CD4-positive, alpha-beta T cell treated with Interleukin-1 beta for 1 hour (primary cell): ENCODE data around the gene ATXN2.
A peak's percentile ranks its signal among the peaks of the same experiment; 100 is the strongest.
"Not testable (repeated sequence)": the region's sequence is repeated elsewhere in the genome, so short reads cannot be mapped to it uniquely, and the experiment has no call there.

Source experiments
- DNase-seq, 2 donors: peaks; one replicate each; pipeline ENCODE4 v3.0.0-alpha.2; 2020 to 2022

Gene ATXN2

DNA sequence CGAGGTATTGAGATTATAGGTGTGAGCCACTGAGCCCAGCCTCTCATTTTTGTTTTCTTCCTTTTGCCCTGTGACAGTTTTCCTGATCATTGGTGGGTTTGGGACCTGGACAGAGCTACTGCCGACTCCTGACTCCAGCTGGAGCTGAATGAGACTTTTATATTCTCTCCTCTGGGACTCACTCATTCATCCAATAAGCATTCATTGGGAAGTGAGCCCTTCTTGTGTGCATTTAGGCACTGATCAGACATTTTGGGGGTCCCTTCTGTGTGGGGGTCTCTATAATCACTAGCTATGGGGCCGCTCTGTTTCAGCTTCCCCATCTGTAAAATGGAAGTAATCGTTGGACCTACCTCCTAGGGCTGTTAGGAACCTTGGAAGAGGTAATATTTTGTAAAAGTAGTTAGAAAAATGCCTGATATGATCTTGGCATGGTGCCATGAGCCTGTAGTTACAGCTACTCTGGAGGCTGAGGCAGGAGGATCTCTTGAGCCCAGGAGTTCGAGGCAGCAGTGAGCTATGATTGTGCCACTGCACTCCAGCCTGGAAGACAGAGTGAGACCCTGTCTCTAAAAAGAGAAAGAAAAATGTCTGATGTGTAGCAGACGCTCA lies 186.2 kb downstream of the ATXN2 start:
- DNase-seq, result no peak

DNA sequence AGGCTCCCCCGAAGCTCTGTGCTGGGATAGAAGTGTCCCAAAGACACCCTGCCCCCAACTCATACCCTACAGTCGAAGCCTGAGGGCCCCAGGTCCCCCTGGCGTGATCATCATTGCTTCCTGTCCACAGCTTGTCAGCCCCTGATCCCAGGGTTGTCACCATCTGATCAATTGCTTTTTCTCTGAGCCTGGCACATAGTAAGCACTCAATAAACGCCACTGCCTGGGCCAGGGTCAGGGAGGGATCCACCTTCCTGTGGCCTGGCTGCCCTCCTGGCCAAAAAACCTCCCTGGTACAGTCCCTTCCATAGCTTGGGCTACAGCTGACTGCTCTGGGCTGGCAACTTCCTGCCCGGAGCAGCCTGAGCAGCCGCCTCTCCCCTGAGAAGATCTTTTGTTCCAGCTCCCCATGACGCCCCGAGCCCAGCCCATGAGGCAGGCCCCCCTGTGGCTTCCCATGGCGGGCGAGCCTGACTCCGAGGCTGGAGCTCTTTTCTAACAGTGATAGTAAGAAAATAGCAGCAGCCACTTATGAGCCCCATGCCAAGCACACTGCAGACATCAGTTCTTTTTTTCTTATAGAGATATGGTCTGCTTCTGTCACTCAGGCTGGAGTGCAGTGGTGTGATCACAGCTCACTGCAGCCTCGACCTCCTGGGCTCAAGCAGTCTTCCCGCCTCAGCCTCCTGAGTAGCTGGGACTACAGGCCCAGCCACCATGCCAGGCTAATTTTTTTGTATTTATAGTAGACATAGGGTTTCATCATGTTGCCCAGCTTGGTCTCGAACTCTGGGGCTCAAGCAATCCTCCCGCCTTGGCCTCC lies 186.9 kb downstream of the ATXN2 start:
- no peak for DNase-seq

DNA sequence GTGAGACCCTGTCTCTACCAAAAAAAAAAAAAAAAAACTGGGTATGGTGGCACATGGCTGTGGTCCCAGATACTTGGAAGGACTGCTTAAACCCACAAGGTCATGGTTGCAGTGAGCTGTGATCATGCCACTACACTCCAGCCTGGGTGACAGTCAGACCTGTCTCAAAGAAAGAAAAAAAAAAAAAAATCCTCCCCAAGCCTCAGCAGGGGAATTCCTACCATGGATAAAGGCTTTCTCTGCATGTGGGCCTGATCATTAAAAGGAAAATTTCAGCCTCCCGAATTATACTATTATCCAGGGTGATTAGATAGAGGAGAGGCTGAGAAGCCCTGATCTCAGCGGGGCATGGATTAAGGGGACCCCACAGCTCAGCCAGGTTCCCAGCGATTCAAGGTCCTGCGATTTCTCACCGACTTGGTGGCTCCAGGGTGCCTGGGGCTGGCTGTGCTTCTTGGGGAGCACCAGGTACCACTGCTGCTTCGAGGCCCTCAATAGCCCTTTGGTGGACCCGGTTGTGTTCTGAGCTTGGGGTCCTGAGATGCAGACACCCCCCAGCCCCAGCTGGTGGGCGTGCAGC lies 187.8 kb downstream of the ATXN2 start:
- DNase-seq, result no peak

- DNase-seq, result no peak
Measured at GRCh38 chr12:111410431-111411184, 188.5 kb downstream of the ATXN2 start.

DNA sequence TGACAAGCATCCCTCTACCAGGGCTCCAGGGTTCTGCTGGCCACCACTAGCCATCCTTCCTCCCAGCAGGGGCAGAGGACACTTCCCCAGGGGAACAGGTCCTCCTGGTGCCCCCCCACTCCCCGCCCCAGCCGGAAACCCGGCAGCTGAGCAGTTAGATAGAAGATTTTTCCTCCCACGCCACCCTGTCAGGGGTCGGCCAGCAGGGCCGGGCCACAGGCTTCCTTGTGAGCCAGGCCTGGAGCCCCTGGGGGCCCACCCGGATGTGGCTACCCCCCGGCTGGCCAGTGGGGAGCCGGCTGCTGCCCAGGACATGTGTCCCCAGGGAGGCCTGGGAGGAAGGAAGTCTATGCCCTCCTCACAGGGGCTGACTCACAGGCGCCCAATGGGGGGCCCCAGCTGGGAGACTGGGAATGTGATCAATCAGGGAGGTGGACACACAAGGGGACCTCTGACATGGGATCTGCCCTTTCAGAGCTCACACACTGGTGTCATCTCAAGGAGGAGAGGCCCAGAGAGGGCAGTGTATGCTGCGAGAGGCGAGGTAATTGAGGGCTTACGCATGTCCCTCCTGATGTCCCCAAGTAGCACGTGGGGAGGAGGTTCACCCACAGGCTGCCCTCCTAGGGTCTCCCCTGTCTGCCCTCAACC lies 189.2 kb downstream of the ATXN2 start:
- no peak for DNase-seq

DNA sequence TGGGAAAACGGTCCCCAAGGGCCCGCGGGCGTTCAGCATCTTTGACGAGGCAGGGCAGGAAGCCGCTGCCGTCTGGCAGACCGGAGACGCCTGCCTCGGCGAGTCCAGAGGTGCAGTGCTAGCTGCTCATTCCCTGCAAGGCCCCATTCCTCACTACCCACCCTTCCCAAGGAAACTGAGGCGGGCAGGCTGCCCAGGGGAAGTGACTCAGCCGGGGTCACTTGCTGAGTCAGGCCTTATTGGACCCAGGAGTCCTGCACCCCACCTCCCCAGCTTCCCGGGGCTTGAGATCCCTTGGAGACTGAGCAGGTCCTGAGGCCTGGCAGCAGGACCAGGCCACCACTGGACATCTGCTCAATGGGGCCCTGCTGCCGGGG lies 189.7 kb downstream of the ATXN2 start:
- DNase-seq, result no peak

- DNase-seq, result no peak
Measured at GRCh38 chr12:111408686-111409402, 190.3 kb downstream of the ATXN2 start.

GRCh38 chr12:111408116-111408440 lies 191.0 kb downstream of the ATXN2 start:
- DNase-seq, result no peak

GRCh38 chr12:111407377-111408115 lies 191.6 kb downstream of the ATXN2 start:
- no peak for DNase-seq

DNA sequence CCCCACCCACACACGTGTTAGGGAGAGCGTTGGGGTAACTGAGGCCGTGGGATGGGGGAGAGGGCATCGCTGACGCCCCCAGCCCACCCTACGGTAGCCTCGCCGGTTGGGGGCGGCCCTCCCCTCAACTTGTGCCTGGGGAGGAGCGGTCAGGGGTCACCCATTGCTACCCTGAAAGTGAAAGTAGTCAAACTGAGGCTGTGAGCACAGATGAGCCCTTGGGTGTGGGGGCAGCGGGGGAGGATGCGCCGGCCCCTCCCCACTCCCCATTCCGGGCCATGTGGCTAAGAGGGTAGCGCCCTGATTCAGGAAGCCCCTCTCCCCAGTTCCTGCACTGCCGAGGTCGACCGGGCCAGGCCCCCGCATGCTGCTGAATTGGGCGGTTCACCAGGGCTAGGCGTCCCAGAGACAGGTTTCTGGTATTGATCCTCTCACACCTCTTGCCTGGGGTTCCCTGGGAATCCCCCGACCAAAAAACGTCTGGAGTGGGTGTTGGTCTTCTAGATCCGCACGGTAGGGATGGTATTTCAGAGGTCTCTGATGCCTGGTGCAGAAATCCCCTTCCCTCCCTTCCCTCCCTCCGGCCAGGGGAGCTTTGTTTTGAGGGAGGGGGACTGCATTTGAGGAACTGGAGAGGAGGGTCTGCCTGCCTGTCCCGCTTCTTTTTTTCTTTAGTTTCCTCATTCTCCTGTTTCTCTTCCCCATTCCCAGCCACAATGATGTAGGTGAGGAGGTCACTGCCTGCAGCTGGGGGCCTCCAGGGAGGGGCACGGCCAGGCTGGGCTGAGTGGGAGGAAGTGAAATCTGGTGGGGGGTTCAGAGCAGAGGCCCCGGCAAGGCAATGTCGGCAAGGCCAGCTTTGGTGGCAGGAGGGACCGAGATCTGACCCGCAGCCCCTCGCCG lies 192.4 kb downstream of the ATXN2 start:
- DNase-seq, result peak; percentile 73 to 76

DNA sequence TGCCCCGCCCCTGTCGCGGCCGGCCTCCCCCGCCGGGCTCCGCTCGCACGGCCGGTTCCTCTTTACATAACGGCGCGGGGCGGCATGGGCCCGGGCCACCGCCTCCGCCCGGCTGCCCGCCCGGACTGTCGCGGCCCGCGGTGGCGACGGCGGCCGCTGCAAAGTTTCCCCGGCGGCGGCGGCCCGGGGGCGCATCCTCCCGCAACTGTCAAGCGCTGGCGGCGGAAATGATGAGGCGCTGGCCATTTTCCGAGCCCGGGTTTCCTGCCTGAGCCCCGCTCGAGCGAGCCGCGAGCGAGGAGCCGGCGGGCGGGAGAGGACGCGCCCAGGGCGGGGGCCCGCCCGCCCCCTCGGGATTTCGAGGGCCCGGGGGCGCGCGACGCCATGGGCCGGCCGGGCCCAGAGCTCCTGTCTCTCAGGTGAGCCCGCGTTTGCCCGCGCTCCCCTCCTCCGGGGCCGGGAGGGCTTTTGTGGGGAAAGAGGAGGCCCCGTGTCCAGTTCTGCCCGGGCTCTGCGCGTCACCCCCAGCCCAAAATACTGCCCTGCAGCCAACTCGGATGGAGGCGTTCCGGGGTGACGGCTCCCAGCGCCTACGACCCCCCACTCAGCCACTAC lies 193.1 kb downstream of the ATXN2 start, which contains the start of gene SH2B3:
Gene SH2B3 (plus strand): TSS at position 65 of the 615 bp plus-strand sequence. CDS start 12,223 bp downstream, outside the sequence.
- no peak for DNase-seq

- DNase-seq, result peak; percentile 98 to 99
Measured at GRCh38 chr12:111405149-111405858, 193.8 kb downstream of the ATXN2 start.

DNA sequence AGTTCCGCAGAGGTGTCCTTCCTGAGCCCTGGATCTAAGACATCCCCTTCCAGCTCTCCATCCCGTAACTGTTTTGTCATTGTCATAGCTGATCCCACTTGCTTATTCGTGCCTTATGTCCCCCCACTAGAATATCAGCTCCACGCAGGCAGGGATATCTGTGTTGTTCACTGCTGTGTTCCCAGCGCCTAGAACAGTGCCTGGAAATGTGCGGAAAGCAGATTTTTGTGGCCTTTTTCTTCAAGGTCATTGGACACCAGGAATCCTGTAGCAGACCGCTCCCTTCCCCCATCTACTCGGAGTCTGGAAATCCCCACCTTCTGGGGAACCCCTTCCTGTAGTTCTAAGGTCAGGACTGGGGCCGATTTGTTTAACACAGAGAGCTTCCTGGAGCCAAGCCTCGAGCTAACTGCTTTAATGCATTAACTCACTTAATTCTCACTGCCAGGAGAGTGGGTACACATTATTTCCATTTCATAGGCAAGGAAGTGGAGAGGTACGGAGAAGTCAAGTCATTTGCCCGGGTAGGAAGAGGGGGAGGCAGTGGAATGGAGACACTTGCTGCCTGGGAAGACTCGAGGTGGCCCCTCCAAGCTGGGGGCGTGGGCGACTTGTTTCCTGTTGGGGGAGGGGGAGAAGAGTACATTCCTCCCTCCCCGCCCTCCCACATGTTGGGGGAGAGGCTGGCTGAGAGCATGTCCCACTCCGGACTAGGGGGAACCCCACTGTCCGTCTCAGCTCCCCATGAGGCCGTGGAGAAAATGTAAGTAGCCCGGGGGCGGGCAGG lies 194.6 kb downstream of the ATXN2 start:
- peak; percentile 60 to 69 for DNase-seq

DNA sequence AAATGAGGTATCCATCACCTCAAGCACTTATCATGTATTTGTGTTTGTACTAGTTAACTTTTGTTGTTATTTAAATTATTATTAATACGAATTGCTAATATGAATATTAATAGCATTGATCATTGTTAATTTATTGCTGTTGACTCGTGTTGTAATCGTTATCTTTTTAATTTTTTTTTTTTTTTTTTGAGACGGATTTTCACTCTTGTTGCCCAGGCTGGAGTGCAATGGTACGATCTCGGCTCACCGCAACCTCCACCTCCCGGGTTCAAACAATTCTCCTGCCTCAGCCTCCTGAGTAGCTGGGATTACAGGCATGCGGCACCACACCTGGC lies 196.7 kb downstream of the ATXN2 start:
- not testable (repeated sequence) for DNase-seq
